GM10847 (cell line): ENCODE measurements around the gene CEP72.

Experiments used
- POLR2A ChIP-seq: IDR thresholded peaks from 2 replicates; pipeline ENCODE4 v1.6.1; 2011; ENCODE audit not compliant: insufficient read length; ENCODE audit errors: extremely low read depth

Gene CEP72

DNA sequence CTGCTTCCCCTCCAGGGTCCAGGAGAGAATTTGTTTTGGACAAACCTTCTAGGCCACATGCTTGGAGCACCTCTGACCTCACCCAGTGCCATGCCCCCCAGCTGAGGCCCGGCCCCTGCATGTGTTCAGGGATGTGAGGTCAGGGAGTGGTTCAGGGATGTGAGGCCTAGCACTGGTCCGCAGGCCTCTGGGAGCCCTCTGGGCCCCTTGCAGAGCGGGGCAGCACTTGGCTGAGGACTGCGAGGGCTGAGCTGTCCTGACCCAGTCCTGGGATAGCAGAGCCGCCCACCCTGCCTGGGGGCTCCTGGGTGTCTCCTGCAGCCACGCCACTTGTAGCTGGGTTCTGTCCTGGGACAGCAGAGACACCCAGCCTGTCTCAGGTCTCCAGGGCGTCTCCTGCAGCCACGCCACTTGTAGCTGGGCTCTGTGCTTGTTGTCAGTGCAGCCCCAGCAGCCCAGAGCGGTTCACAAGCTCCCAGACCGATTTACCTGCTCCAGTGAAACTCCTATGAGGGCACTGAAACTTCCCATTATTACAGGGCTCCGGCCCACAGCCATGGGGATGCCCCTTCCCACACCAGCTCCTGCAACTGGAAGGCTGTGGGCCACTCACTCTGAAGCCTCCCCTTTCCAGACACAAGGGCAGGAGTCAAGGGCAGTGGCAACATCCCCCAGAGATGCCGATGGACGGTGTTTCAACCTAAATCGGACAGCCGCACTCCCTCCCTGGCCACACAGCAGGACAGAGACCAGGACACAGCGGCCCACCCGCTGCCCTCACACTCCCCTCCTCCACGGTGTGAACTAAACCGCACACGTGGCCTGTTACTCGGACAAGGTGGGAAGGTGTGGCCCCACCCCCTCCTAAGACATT is 5.4 kb upstream of the CEP72 start:
- no peak for TF ChIP-seq POLR2A

DNA sequence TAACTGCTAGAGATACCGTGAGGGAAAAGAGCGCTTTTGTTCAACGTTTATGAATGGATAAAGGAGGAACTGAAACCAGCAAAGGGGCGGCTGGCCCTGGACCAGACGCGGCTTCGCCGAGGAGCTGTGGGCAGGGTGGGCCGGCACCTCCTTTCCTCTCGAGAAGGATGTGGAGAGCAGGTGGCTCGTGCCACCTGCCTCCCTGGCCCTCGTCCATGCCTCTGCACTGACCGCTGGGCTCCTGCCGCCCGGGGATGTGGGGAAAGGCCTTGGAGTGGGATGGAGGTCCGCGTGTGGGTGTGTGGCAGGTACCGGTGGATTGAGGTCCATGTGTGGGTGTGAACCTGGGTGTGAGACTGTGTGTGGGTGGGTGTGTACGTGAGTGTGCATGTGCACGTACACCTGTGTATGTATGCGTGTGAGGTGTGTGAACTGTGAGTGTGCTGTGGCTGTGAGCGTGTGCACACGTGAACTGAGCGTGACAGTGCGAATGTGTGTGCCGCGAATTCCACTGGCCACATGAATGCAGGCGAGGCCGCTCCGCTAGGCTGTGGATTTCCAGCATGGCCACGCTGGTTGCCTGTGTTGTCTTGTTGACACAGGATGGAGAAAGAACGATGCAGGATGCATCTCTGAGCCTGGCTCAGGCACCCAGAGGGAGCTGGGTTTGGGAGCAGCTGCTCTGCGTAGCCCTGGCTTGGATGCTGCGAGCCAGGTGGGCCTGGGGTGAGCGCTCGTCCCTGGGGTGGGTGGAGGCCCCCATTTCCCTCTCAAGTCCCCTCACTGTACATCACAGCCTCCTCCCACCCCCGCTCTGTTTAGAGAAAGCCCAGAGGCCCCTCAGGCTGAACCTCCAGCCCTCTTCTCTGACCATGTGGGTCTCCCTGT is 4.4 kb upstream of the CEP72 start:
- no peak for TF ChIP-seq POLR2A

DNA sequence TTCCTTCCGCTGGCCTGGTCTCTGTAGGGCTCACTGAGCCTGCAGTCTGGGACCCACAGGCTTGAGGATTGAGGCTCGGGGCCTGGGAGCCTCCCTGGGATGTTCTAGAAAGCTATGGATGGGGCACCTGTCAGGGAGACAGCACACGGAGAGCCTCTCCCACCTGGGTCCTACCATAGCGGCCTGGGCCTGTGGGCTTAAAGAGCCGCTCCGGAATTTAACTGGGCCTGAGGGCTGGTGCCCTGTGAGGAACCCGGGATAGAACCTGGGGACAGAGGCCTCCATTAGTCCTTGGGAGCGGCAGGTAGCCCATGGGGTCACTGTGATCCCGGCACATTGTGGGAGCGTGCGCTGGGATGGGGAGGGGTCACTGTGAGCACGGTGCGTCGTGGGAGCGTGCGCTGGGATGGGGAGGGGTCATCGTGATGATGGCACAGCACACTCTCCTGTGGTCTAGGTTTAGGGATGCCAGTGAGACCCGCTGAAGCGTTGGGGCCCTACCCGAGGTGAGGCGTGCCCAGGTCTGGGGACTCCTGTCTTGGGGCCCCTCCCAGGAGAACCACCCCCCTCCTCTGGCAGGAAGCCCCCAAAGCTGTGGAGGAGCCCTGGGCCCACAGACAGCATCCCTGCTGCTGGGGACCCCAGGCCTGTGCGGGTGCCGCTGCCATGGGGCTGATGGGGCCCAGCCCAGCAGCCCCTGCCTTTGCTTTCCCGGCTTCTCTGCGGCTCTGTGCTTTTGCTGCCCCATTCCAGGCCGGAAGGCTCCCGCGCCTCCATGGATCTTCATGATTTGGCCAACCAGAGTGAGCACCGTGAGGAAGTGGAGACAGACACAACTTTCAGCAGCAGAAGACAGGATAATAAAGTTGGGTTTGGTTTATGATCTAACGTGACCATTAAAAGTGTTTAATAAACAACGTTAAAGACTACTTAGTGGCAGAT is 3.4 kb upstream of the CEP72 start:
- TF ChIP-seq POLR2A, result no peak

DNA sequence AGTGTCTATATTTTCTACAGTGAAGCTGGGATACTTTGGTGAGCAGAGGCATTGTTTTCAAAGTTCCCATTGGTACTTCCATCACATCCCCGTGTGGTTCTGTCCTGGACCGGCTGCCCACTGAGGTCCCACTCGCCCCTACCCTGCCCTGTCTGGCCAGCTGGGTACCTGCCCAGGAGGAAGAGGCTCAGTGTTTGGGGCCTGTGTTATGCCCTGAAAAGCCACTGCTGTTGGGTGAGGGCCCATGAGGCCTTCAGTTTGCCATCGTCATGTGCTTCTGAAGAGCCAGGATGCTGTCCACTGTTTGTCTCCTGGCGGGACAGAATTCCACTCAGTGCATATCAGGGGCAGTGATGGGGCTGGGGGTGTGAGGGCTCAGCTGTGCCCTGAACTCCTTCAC is 2.6 kb upstream of the CEP72 start:
- TF ChIP-seq POLR2A, result no peak

DNA sequence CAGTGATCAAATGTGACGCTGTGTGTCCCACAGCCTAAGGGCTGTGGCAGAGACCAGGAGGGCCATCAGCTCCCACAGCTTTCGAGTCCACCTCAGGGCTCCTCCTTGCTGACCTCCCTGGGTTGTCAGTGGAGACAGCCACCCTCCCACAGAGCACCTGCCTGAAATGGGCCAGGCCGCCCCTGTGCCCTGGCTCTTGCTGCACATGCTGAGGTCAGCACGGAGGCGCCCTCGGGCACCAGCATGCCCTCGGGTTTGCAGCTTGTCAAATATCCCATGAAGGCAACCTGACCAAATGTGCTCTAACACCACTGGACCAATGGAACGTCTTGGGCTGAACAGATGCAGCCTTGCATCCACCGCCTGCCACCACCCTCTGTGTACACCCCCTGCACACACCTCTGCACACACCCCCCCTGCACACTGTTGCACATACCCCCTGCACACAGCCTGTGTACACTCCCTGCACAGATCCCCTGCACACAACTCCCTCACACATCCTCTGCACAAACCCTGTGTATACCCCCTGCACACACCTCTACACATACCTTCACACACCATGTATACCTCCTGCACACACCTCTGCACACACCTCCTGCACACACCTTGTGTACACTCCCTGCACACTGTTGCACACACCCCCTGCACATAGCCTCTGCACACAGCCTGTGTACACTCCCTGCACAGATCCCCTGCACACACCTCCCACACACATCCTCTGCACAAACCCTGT is 2.0 kb upstream of the CEP72 start:
- TF ChIP-seq POLR2A, result no peak

DNA sequence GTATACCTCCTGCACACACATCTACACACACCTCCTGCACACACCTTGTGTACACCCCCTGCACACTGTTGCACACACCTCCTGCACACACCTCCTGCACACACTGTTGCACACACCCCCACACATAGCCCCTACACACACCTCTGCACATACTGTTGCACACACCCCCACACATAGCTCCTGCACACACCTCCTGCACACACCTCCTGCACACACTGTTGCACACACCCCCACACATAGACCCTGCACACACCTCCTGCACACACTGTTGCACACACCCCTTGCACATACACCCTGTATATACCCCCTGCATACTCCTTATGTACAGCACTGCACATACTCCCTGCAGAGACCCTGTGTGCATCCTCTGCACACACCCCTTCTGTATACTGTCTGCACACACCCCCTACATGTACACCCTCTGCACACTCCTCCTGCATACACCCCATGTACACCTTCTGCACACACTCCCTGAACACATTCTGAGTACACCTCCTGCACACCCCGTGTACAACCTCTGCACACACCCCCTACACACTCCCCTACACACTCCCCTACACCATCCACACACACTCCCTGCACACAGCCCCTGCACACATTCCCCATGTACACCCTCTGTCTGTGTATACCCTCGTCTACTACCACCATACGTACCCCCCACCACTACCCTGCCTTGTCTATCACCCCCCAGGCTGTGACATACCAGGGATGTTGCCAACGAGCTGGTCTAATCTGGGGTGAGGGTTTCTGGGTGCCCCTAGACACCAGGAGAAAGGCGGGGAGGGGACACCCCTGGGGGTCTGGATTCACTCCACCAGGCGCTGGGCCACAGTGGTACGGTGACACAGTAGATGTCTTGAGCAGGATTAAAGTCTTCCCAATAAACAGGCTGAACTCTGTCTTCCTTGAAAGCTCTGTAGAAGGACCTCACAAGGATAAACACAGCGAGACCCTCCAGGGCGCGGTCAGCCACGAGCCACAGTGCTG is 1.1 kb upstream of the CEP72 start:
- no peak for TF ChIP-seq POLR2A

DNA sequence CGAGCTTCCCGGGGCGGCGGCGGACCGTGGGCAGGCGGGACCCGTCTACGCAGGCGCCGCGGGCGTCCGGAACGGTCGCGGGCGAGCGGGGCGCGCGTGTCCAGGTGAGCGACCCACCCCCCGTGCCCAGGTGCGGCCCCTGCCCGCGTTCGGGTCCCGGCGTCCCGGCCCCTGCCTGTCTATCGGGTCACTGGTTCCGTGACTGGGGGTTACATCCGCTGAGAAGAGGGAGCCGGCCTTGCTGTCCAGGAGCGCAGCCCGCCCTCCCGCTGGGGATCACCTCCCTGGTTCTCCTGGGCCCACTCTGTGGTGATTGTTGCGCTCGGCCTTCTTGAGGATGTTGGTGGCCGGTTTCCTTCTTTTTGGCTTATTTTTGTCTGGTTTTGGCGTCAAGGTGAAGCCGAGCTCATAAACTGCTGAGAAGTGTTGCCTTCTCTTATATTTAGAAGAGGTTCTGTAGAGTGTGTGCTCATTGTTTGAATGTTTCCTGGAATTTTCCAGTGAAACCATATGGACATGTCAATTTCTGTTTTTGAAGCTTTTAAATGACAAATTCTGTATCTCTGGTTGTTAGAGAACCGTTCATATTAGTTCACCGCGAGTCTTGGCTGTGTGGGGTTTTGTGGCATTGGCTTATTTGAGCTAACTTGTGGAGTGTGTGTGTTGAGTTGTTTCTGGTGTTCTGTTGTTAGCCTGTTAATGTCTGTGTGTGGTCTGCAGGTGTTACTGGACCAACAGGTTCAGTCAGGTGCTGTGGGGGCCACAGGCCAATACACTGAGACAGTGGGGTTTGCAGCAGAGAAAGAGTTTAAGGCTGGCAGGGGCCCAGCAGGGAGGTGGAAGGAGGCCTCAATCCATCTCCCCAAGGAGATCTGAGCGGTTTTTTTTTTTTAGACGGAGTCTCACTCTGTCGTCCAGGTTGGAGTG is 621 bp downstream of the CEP72 start:
- no peak for TF ChIP-seq POLR2A

DNA sequence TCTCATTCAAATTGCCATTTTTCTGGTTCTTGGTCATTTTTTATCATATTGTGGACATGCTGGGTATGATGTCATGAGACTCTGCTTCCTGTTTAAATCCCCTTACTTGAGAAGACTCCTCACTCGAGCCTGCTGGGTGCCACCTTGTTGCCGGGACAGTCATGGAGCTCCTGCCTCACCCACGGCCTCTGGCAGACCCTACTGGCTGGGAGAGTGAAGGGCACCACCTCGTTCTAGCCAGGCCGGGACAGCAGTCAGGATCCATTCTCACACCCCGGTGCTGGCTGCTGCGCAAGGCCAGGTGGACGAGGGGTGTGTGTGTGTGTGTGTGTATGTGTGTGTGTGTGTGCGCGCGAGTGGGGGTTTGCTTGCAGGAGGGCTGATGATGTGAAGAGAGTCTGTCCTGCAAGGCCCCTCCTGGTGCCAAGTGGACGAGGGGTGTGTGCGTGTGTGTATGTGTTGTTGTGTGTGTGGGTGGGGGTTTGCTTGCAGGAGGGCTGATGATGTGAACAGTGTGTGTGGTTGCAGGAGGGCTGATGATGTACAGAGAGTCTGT is 4.4 kb downstream of the CEP72 start:
- no peak for TF ChIP-seq POLR2A

DNA sequence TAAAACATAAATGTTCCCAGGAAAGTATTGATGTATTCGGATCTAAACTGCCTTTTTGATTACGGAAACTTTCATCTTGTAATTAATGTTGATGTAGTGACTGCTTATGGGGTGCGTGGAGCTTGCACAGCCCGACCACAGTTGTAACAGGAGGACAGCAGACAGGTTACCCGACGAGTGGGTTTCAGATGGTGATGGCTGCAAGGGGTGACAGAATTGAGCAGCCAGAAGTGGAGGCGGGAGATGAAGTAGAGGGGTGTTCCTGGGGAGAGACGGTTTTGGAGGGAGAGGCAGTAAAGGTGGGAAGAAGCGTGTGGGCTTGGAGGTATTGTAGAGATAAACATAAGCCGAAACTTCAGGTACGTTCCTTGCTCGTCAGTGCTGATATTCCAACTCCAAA is 5.8 kb downstream of the CEP72 start:
- no peak for TF ChIP-seq POLR2A

DNA sequence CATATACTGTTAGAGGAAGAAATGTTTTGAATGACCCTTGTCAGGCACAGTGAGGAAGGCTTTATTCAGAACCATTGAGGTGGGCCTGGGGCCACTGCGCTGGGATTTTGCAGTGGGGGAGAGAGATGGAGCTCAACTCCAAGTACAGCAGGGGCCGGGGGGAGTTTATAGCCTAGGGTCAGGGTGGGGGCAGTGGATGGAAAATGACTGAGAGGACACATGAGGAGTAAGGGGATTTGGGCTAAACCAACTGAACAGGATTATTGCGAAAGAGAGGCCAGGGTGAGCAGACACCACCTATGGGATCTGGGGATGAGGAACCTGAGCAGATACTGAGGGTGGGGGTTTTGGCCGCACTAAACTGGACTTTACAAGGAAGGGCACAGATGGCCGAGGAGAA is 6.3 kb downstream of the CEP72 start:
- TF ChIP-seq POLR2A, result no peak

DNA sequence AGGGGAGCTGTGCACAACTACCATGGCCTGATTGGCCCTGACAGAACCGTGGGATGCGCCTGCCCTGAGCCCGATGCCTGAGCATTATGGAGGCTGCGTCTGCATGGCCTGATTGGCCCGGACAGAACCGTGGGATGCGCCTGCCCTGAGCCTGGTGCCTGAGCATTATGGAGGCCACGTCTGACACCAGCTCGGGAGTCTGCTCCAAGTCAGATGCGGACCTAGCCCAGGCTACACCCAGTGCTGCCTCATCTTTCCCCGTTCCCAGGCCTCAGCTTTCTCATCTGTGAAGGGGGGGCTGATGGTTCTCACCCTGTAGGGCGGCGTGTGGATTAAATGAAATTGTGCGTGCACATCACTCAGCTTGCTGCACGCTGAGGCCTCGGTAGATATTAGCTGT is 7.3 kb downstream of the CEP72 start:
- no peak for TF ChIP-seq POLR2A

DNA sequence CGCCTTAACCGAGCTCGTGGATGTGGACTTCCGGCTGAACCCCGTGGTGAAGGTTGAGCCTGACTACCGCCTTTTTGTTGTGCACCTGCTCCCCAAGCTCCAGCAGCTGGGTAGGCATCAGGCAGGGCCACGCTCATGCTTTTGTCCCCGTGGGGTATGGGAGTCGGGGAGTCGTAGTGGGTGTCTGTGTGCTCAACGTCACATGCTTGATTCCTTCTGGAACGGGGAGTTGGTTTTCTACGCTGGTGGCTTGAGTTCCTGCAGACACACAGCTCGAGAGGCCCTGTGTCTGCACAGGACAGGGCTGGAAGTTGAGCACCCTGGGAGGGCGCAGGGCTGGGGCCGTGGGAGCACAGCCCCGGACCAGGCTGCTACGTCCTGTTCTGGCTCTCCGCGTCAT is 8.0 kb downstream of the CEP72 start:
- TF ChIP-seq POLR2A, result no peak
